ENCODE measurements around the gene HRH4. TPM values are rescaled to one million over a fixed set of nuclear protein-coding genes. Genes with fewer than 3 reads are reported as not detected.

The HRH4 gene
- total RNA-seq, 1 donor from 2014 or later, result not detected

GRCh38 chr18:24456549-24456948 lies 3.9 kb upstream of the HRH4 start:
- H3K27me3 ChIP-seq (ENCODE audit: control insufficient read depth, insufficient read depth, low read length), result no peaks in the 10 kb centered on the region
- DNase-seq (ENCODE audit: low read depth), result no peak
- no peak for TF ChIP-seq CTCF (IDR thresholded peaks at IDR 0.05; ENCODE audit: insufficient read depth, low read length, poor library complexity, severe bottlenecking)
- H3K36me3 ChIP-seq (ENCODE audit: control insufficient read depth, insufficient read depth, low read length), result no peaks in the 10 kb centered on the region
- H3K4me3 ChIP-seq (ENCODE audit: low read depth, low read length), result no peak overlapping the region

- Histone ChIP-seq H3K36me3 (ENCODE audit: control insufficient read depth, insufficient read depth, low read length) (no peaks in the 10 kb centered on the region), H3K27me3 (ENCODE audit: control insufficient read depth, insufficient read depth, low read length) (no peaks in the 10 kb centered on the region), H3K4me3 (ENCODE audit: low read depth, low read length) (no peak overlapping the region)
- no peak for TF ChIP-seq CTCF (IDR thresholded peaks at IDR 0.05; ENCODE audit: insufficient read depth, low read length, poor library complexity, severe bottlenecking)
- no peak for DNase-seq (ENCODE audit: low read depth)
Measured at GRCh38 chr18:24459772-24460171, 665 bp upstream of the HRH4 start.

GRCh38 chr18:24461996-24462395 lies 1.6 kb downstream of the HRH4 start:
- no peaks in the 10 kb centered on the region for H3K36me3 ChIP-seq (ENCODE audit: control insufficient read depth, insufficient read depth, low read length)

GRCh38 chr18:24462838-24463775 lies 2.7 kb downstream of the HRH4 start:
- H3K36me3 ChIP-seq (ENCODE audit: control insufficient read depth, insufficient read depth, low read length), result no peaks in the 10 kb centered on the region
- no peak overlapping the region for H3K4me3 ChIP-seq (ENCODE audit: low read depth, low read length)
- TF ChIP-seq CTCF (IDR thresholded peaks at IDR 0.05; ENCODE audit: insufficient read depth, low read length, poor library complexity, severe bottlenecking), result no peak
- DNase-seq (ENCODE audit: low read depth), result no peak
- no peaks in the 10 kb centered on the region for H3K27me3 ChIP-seq (ENCODE audit: control insufficient read depth, insufficient read depth, low read length)

More at GRCh38 chr18:24461996-24462395, 1.6 kb downstream of the HRH4 start:
- no peak for TF ChIP-seq CTCF (IDR thresholded peaks at IDR 0.05; ENCODE audit: insufficient read depth, low read length, poor library complexity, severe bottlenecking)
- Histone ChIP-seq H3K4me3 (ENCODE audit: low read depth, low read length) (no peak overlapping the region), H3K27me3 (ENCODE audit: control insufficient read depth, insufficient read depth, low read length) (no peaks in the 10 kb centered on the region)
- DNase-seq (ENCODE audit: low read depth), result no peak

- no peaks in the 10 kb centered on the region for H3K36me3 ChIP-seq (ENCODE audit: control insufficient read depth, insufficient read depth, low read length)
- no peak for DNase-seq (ENCODE audit: low read depth)
- no peaks in the 10 kb centered on the region for H3K27me3 ChIP-seq (ENCODE audit: control insufficient read depth, insufficient read depth, low read length)
- TF ChIP-seq CTCF (IDR thresholded peaks at IDR 0.05; ENCODE audit: insufficient read depth, low read length, poor library complexity, severe bottlenecking), result no peak
- no peak overlapping the region for H3K4me3 ChIP-seq (ENCODE audit: low read depth, low read length)
Measured at GRCh38 chr18:24465486-24465885, 5.0 kb downstream of the HRH4 start.
